Endothelial cell of umbilical vein (primary cell): ENCODE results near the gene ZBTB32. TPM values are rescaled to one million over a fixed set of nuclear protein-coding genes. Genes with fewer than 3 reads are reported as not detected.

Source experiments
- BruUV-seq: library from RNA; stranded (reverse); fragments of 400-500 nt; replicated peaks from 2 replicates; lab custom pipeline; 2021; lab: Mats Ljungman, UMichigan
- CTCF ChIA-PET: fragments of 300-600, 350-600 bp; sonication (Branson Sonifier 250); formaldehyde crosslinking; loops from one replicate; lab custom pipeline; 2021; ENCODE audit warnings: antibody characterized with exemption, inconsistent platforms; lab: Charles Lee
- POLR2A ChIA-PET: fragments of 300-600, 350-600 bp; sonication (Branson Sonifier 250); formaldehyde crosslinking; loops from one replicate; lab custom pipeline; 2021; ENCODE audit warnings: antibody characterized with exemption, inconsistent platforms; lab: Charles Lee
- DNase-seq: peaks from one replicate; pipeline ENCODE4 v3.0.0-alpha.2; 2011; ENCODE audit warnings: low read depth, low spot score
- FAIRE-seq: peaks from 2 replicates; lab custom pipeline; 2011; peaks lifted over from hg19 to GRCh38; lab: Jason Lieb, UNC
- H2AFZ ChIP-seq: 2 replicates; pipeline ENCODE4 v1.6.0; 2012; ENCODE audit warnings: low read depth, low read length, control low read depth, inconsistent platforms
- H3K27ac ChIP-seq: 2 replicates; pipeline ENCODE4 v1.5.1; 2011; ENCODE audit warnings: low read depth, mild to moderate bottlenecking, control low read depth, low read length, moderate library complexity; ENCODE audit not compliant: insufficient read depth
- H3K27me3 ChIP-seq, 2 experiments: 2 replicates each; pipeline versions ENCODE4 v1.6.0 to v1.6.1; 2011; ENCODE audit warnings: low read length in 2 of 2, mixed read lengths in 1 of 2; ENCODE audit not compliant: control insufficient read depth in 2 of 2, insufficient read depth in 2 of 2
- H3K36me3 ChIP-seq, 2 experiments: 2 replicates in 1 of 2; 3 replicates in 1 of 2; pipeline ENCODE4 v1.5.1; 2011; ENCODE audit warnings: low read length in 2 of 2, mild to moderate bottlenecking in 1 of 2, moderate library complexity in 1 of 2; ENCODE audit not compliant: control insufficient read depth in 2 of 2, insufficient read depth in 2 of 2; ENCODE audit errors: extremely low read depth in 1 of 2
- H3K4me1 ChIP-seq: 3 replicates; pipeline ENCODE4 v1.5.1; 2011; ENCODE audit warnings: mild to moderate bottlenecking, low read length; ENCODE audit not compliant: control insufficient read depth, insufficient read depth; ENCODE audit errors: extremely low read depth
- H3K4me2 ChIP-seq: 2 replicates; pipeline ENCODE4 v1.6.1; 2011; ENCODE audit warnings: low read length, control low read depth, mixed read lengths; ENCODE audit not compliant: insufficient read depth
- H3K4me3 ChIP-seq, 3 experiments: fragments of 200-600 bp in 1 of 3; sonication (generic), shearing (Covaris generic) in 1 of 3; replicated peaks in 1 of 3; 2 replicates each; pipeline ENCODE4 v1.5.1; 2011 to 2016; ENCODE audit warnings: control low read depth in 3 of 3, low read length in 3 of 3, mild to moderate bottlenecking in 2 of 3, inconsistent platforms in 1 of 3, low read depth in 1 of 3, moderate library complexity in 1 of 3; ENCODE audit not compliant: insufficient read depth in 1 of 3
- H3K79me2 ChIP-seq: 2 replicates; pipeline ENCODE4 v1.6.0; 2012; ENCODE audit warnings: low read length, inconsistent platforms; ENCODE audit not compliant: control insufficient read depth, insufficient read depth
- H3K9ac ChIP-seq: replicated peaks from 2 replicates; pipeline ENCODE3; 2011; ENCODE audit warnings: low read length, control low read depth; ENCODE audit not compliant: insufficient read depth; ENCODE audit errors: extremely low read depth
- H3K9me1 ChIP-seq: replicated peaks from 3 replicates; pipeline ENCODE4 v1.6.0; 2011; ENCODE audit warnings: mild to moderate bottlenecking, low read length; ENCODE audit not compliant: control insufficient read depth, insufficient read depth; ENCODE audit errors: extremely low read depth
- H3K9me3 ChIP-seq: replicated peaks from 2 replicates; pipeline ENCODE4 v1.5.1; 2012; ENCODE audit warnings: low read length, inconsistent platforms; ENCODE audit not compliant: control insufficient read depth, insufficient read depth
- H4K20me1 ChIP-seq: replicated peaks from 2 replicates; pipeline ENCODE3; 2011; ENCODE audit warnings: mild to moderate bottlenecking, low read length; ENCODE audit not compliant: control insufficient read depth, insufficient read depth; ENCODE audit errors: extremely low read depth
- CTCF ChIP-seq, 2 donors: IDR thresholded peaks; 1 replicate in 1 of 2; 2 replicates in 1 of 2; pipeline ENCODE4 v1.5.1; 2011; ENCODE audit warnings: low read length in 2 of 2, mild to moderate bottlenecking in 2 of 2, moderate library complexity in 2 of 2, control low read depth in 1 of 2, inconsistent platforms in 1 of 2, low read depth in 1 of 2; ENCODE audit not compliant: insufficient read depth in 1 of 2; ENCODE audit errors: extremely low read depth in 1 of 2
- EZH2 ChIP-seq: IDR thresholded peaks from 2 replicates; pipeline ENCODE4 v1.6.1; 2012; ENCODE audit warnings: borderline replicate concordance, low read depth, mild to moderate bottlenecking, moderate library complexity, low read length, inconsistent platforms; ENCODE audit not compliant: severe bottlenecking
- FOS ChIP-seq: IDR thresholded peaks from 2 replicates; pipeline ENCODE4 v1.6.1; 2011; ENCODE audit warnings: mild to moderate bottlenecking, low read length, moderate library complexity, borderline replicate concordance; ENCODE audit not compliant: insufficient read depth
- GATA2 ChIP-seq: IDR thresholded peaks from 2 replicates; pipeline ENCODE4 v1.7.0; 2011; ENCODE audit warnings: low read depth, mild to moderate bottlenecking, moderate library complexity, mixed read lengths, low read length; ENCODE audit not compliant: insufficient read length, insufficient read depth
- JUN ChIP-seq: IDR thresholded peaks from 2 replicates; pipeline ENCODE4 v1.6.1; 2011; ENCODE audit warnings: borderline replicate concordance, low read depth; ENCODE audit not compliant: insufficient read length, insufficient read depth
- MAX ChIP-seq: IDR thresholded peaks from 2 replicates; pipeline ENCODE4 v1.6.1; 2011; ENCODE audit not compliant: insufficient read depth, insufficient read length
- MYC ChIP-seq: IDR thresholded peaks from one replicate; pipeline ENCODE4 v1.6.1; 2011; ENCODE audit warnings: mild to moderate bottlenecking, low read depth, low read length
- POLR2A ChIP-seq: IDR thresholded peaks from 2 replicates; pipeline ENCODE4 v1.6.1; 2012; ENCODE audit warnings: low read depth, mild to moderate bottlenecking, control low read depth, low read length
- POLR2AphosphoS5 ChIP-seq: IDR thresholded peaks from 2 replicates; pipeline ENCODE4 v1.6.1; 2012; ENCODE audit warnings: low read depth, mild to moderate bottlenecking, control low read depth, low read length, moderate library complexity; ENCODE audit not compliant: insufficient read depth
- dilution Hi-C: fragments of 300-500 bp; cut with MboI; formaldehyde crosslinking; loops from one replicate; pipeline ENCODE4 v1.15.0; 2019; ENCODE audit warnings: low sequenced_read_pairs; ENCODE audit not compliant: extremely low pct_ligation_motif_present
- intact Hi-C: fragments of 100-400 bp; cut with micrococcal nuclease; formaldehyde crosslinking; loops from one replicate; pipeline ENCODE4 v1.10.0; 2022
- polyA plus RNA-seq, 4 experiments: library from polyadenylated mRNA; depleted of rRNA in 3 of 4; stranded (reverse) in 3 of 4; unstranded in 1 of 4; fragments of >200 nt; gene quantifications; 2 replicates each; pipeline versions ENCODE4 v1.2.1 to v1.2.3, GENCODE V29; 2011 to 2012; ENCODE audit warnings: missing spikeins in 1 of 4
- total RNA-seq: library from RNA; stranded (reverse); gene quantifications from 2 replicates; pipeline ENCODE4 v1.2.3, GENCODE V29; 2021

ZBTB32 gene
- total and polyA plus RNA-seq, 2 donors (not counting 3 experiments of a cell fraction or from before 2014, with no cell fraction given), result not detected

- BruUV-seq, result no TSS peak
Observed at GRCh38 chr19:35665604-35666003, 38.8 kb upstream of the ZBTB32 start.

GRCh38 chr19:35666251-35666913 is 38.0 kb upstream of the ZBTB32 start, which contains the start of gene UPK1A:
TSS of gene UPK1A (plus strand) at chr19:35666517. CDS start at chr19:35666813, 296 bp downstream.
- intact Hi-C loops (no loop called here), dilution Hi-C loops (no loop called here)
- TF ChIP-seq JUN (no peak), MYC (no peak), MAX (no peak), POLR2AphosphoS5 (no peak), CTCF (IDR thresholded peaks at IDR 0.05; ENCODE audit: extremely low read depth in 1 of 2, insufficient read depth in 1 of 2, low read depth in 1 of 2, low read length in 2 of 2) (no peak), FOS (no peak), POLR2A (no peak), GATA2 (no peak), EZH2 (no peak)
- H3K27me3 ChIP-seq, result peaks cover 0 to 1% of the 10 kb centered on the region in 2 experiments
- H3K27ac ChIP-seq, result no peak within 1 kb of the TSS
- H3K4me3 ChIP-seq, result no peak within 1 kb of the TSS
- H3K4me1 ChIP-seq, result no peaks in the 10 kb centered on the region
- FAIRE-seq (no peak), DNase-seq (no peak)
- H3K9me1 ChIP-seq, result no peaks in the 10 kb centered on the region
- no peaks in the 10 kb centered on the region for H3K9me3 ChIP-seq
- H3K79me2 ChIP-seq, result no peaks in the 10 kb centered on the region
- H4K20me1 ChIP-seq, result no peaks in the 10 kb centered on the region
- no peak within 1 kb of the TSS for H3K9ac ChIP-seq
- POLR2A ChIA-PET, result no interaction called here
- peaks cover 0 to under 1% of the 10 kb centered on the region in 2 experiments for H3K36me3 ChIP-seq
- no peak within 1 kb of the TSS for H2AFZ ChIP-seq
- H3K4me2 ChIP-seq, result no peak within 1 kb of the TSS
- no TSS peak for BruUV-seq
- CTCF ChIA-PET, result no interaction called here

More at GRCh38 chr19:35665604-35666003, 38.8 kb upstream of the ZBTB32 start:
- Histone ChIP-seq H3K79me2 (no peaks in the 10 kb centered on the region), H3K36me3 (peaks cover 0 to 2% of the 10 kb centered on the region in 2 experiments), H3K27ac (no peak overlapping the region), H4K20me1 (no peaks in the 10 kb centered on the region), H3K9ac (no peak overlapping the region), H3K9me3 (no peaks in the 10 kb centered on the region), H3K4me3 (no peak overlapping the region), H3K4me1 (no peaks in the 10 kb centered on the region), H2AFZ (no peak overlapping the region), H3K9me1 (no peaks in the 10 kb centered on the region), H3K4me2 (no peak overlapping the region), H3K27me3 (peaks cover 0 to 1% of the 10 kb centered on the region in 2 experiments)
- TF ChIP-seq MAX (no peak), FOS (no peak)
- ChIA-PET CTCF (no interaction called here), POLR2A (no interaction called here)
- intact Hi-C loops (no loop called here), dilution Hi-C loops (no loop called here)
- DNase-seq, result no peak
- FAIRE-seq, result no peak
